Lower leg skin (tissue), 3 donors: Measurements from ENCODE around the gene FKRP.

Experiments
- POLR2A ChIP-seq, 2 donors: fragments of 450-650 bp; IDR thresholded peaks; one replicate each; pipeline ENCODE4 v1.6.1; 2016 to 2017; ENCODE audit warnings: antibody characterized with exemption in 2 of 2, mild to moderate bottlenecking in 1 of 2, moderate library complexity in 1 of 2
- TF ChIP-seq, protein P1 (sequence below), 3 donors: fragments of 450-650 bp; IDR thresholded peaks; one replicate each; pipeline ENCODE4 v1.5.1; 2016; ENCODE audit warnings: antibody characterized with exemption in 3 of 3, mild to moderate bottlenecking in 3 of 3, moderate library complexity in 2 of 3

DNA sequence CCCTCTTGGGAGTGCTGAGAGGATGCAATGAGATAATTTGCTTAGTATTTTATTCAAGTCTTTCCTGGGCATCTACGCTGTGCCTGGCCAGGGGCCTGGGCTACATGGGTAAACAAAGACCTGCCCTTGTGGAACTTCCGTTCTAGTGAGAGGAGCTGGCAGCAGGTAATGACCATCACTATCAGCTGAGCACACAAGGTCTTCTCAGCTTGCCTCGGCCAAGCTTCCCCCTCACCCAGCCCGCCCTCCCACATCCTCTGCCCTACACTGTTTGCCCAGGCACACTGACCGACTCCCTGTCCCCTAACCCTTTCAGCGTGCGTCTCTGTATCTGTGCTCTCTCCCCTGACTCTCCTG is 8.6 kb upstream of the FKRP start:
- TF ChIP-seq, protein P1, sequence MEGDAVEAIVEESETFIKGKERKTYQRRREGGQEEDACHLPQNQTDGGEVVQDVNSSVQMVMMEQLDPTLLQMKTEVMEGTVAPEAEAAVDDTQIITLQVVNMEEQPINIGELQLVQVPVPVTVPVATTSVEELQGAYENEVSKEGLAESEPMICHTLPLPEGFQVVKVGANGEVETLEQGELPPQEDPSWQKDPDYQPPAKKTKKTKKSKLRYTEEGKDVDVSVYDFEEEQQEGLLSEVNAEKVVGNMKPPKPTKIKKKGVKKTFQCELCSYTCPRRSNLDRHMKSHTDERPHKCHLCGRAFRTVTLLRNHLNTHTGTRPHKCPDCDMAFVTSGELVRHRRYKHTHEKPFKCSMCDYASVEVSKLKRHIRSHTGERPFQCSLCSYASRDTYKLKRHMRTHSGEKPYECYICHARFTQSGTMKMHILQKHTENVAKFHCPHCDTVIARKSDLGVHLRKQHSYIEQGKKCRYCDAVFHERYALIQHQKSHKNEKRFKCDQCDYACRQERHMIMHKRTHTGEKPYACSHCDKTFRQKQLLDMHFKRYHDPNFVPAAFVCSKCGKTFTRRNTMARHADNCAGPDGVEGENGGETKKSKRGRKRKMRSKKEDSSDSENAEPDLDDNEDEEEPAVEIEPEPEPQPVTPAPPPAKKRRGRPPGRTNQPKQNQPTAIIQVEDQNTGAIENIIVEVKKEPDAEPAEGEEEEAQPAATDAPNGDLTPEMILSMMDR (IDR thresholded peaks at IDR 0.05), result no peak
- no peak for TF ChIP-seq POLR2A (IDR thresholded peaks at IDR 0.05)
